Chondrocyte (in vitro differentiated cells): ENCODE results near the gene OBSL1. TPM values are rescaled to one million over a fixed set of nuclear protein-coding genes. Genes with fewer than 3 reads are reported as not detected.
A peak's percentile ranks its signal among the peaks of the same experiment; 100 is the strongest.

Experiments used
- DNase-seq: peaks from one replicate; pipeline ENCODE4 v3.0.0; 2021; ENCODE audit warnings: mixed read lengths, low spot score
- H3K27ac Mint-ChIP-seq: one replicate; pipeline ENCODE4 v1.8.0; 2021; ENCODE audit warnings: mild to moderate bottlenecking, moderate library complexity, mixed read lengths; ENCODE audit not compliant: unreplicated experiment
- H3K27me3 Mint-ChIP-seq: 2 replicates; pipeline ENCODE4 v1.8.0; 2021; ENCODE audit warnings: low read depth, mixed read lengths
- H3K36me3 Mint-ChIP-seq: 2 replicates; pipeline ENCODE4 v1.8.0; 2021; ENCODE audit warnings: low read depth, mixed read lengths
- H3K4me1 Mint-ChIP-seq: 2 replicates; pipeline ENCODE4 v1.8.0; 2021; ENCODE audit warnings: low read depth, mild to moderate bottlenecking, mixed read lengths
- H3K4me3 Mint-ChIP-seq: one replicate; pipeline ENCODE4 v1.8.0; 2021; ENCODE audit warnings: mild to moderate bottlenecking, moderate library complexity, mixed read lengths; ENCODE audit not compliant: unreplicated experiment
- H3K9me3 Mint-ChIP-seq: 2 replicates; pipeline ENCODE4 v1.8.0; 2021; ENCODE audit warnings: low read depth, mixed read lengths
- CTCF ChIP-seq: fragments of 200-600 bp; sonication (generic); IDR thresholded peaks from 2 replicates; pipeline ENCODE4 v1.5.0; 2021; ENCODE audit warnings: antibody characterized with exemption, mild to moderate bottlenecking, moderate library complexity
- total RNA-seq: library from RNA; stranded (reverse); gene quantifications from 3 replicates; pipeline ENCODE4 v1.2.1, GENCODE V29; 2021

The OBSL1 gene
- total RNA-seq, 1 donor from 2014 or later: 111 TPM

- Mint-ChIP-seq H3K27me3 (no peaks in the 10 kb centered on the region), H3K27ac (no peak overlapping the region), H3K36me3 (peaks cover 17% of the 10 kb centered on the region), H3K4me3 (no peak overlapping the region), H3K4me1 (peaks cover 13% of the 10 kb centered on the region), H3K9me3 (no peaks in the 10 kb centered on the region)
- peak; percentile 84 for TF ChIP-seq CTCF
- no peak for DNase-seq
Observed at GRCh38 chr2:219560037-219560892, 11.1 kb downstream of the OBSL1 start.

- H3K36me3 Mint-ChIP-seq: peaks cover 13% of the 10 kb centered on the region
- peaks cover 13% of the 10 kb centered on the region for H3K4me1 Mint-ChIP-seq
- no peaks in the 10 kb centered on the region for H3K27me3 Mint-ChIP-seq
- DNase-seq: no peak
- H3K27ac Mint-ChIP-seq: no peak overlapping the region
- TF ChIP-seq CTCF: no peak
- no peak overlapping the region for H3K4me3 Mint-ChIP-seq
- no peaks in the 10 kb centered on the region for H3K9me3 Mint-ChIP-seq
Observed at GRCh38 chr2:219559156-219559915, 12.0 kb downstream of the OBSL1 start.

- TF ChIP-seq CTCF: no peak
Observed at GRCh38 chr2:219557791-219558785, 13.3 kb downstream of the OBSL1 start.

GRCh38 chr2:219557320-219557719 lies 14.0 kb downstream of the OBSL1 start:
- H3K9me3 Mint-ChIP-seq: no peaks in the 10 kb centered on the region
- H3K27ac Mint-ChIP-seq: no peak overlapping the region
- DNase-seq: no peak
- H3K4me1 Mint-ChIP-seq: peaks cover 18% of the 10 kb centered on the region
- H3K4me3 Mint-ChIP-seq: no peak overlapping the region
- H3K36me3 Mint-ChIP-seq: peaks cover 4% of the 10 kb centered on the region
- no peaks in the 10 kb centered on the region for H3K27me3 Mint-ChIP-seq
- no peak for TF ChIP-seq CTCF

More at GRCh38 chr2:219557791-219558785, 13.3 kb downstream of the OBSL1 start:
- H3K27me3 Mint-ChIP-seq: no peaks in the 10 kb centered on the region
- no peak overlapping the region for H3K4me3 Mint-ChIP-seq
- peaks cover 8% of the 10 kb centered on the region for H3K36me3 Mint-ChIP-seq
- no peak for DNase-seq
- H3K9me3 Mint-ChIP-seq: no peaks in the 10 kb centered on the region
- H3K27ac Mint-ChIP-seq: no peak overlapping the region
- peaks cover 18% of the 10 kb centered on the region for H3K4me1 Mint-ChIP-seq
